OCI-LY1 (cell line): ENCODE measurements around the gene MTHFD1L.

Source experiments
- CTCF ChIP-seq: fragments of 200-600 bp; sonication (generic), shearing (Covaris generic); IDR thresholded peaks from 2 replicates; pipeline ENCODE4 v1.5.1; 2017; ENCODE audit warnings: mild to moderate bottlenecking, antibody characterized with exemption, low read length, moderate library complexity, mixed read lengths
- EZH2 ChIP-seq: fragments of 200-600 bp; sonication (generic), shearing (Covaris generic); IDR thresholded peaks from 2 replicates; pipeline ENCODE4 v1.8.0; 2017; ENCODE audit warnings: borderline replicate concordance, mixed run types, mild to moderate bottlenecking, antibody characterized with exemption, low read length, moderate library complexity, mixed read lengths

DNA sequence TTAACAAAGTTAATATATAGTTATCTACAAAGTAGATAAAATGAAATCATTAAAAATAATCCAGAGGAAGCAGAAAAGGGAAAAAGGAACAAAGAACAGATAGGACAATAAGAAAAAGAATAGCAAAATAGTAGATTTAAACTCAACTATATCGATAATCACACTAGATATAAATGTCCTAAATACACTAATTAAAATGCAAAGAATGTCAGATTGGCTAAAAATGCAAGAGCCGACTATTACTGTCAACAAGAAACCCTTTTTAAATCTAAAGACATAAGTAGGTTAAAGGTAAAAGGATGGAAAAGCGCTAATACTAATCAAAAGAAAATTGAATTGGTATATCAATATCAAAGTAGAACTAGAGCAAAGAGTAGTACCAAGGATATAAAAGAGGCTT, 209.5 kb downstream of the MTHFD1L start:
- TF ChIP-seq CTCF, result no peak
- TF ChIP-seq EZH2, result no peak
